Midbrain (tissue), 1 donor: ENCODE results near the gene GAPT.

ENCODE experiments used
- DNase-seq: peaks from one replicate; lab custom pipeline; 2025; lab: John Stamatoyannopoulos, UW

GAPT gene

GRCh38 chr5:58491216-58491892 lies at the start of gene GAPT:
GAPT (plus strand) TSS chr5:58491435; CDS start chr5:58494537, 3,102 bp downstream.
- no peak for DNase-seq

GRCh38 chr5:58444805-58445204 lies 46.4 kb upstream of the GAPT start:
- no peak for DNase-seq

GRCh38 chr5:58446024-58446423 lies 45.2 kb upstream of the GAPT start:
- no peak for DNase-seq

GRCh38 chr5:58447226-58447625 lies 44.0 kb upstream of the GAPT start:
- DNase-seq = no peak

- no peak for DNase-seq
Observed at GRCh38 chr5:58450018-58450417, 41.2 kb upstream of the GAPT start.

- DNase-seq = no peak
Observed at GRCh38 chr5:58450811-58451629, 40.2 kb upstream of the GAPT start.

GRCh38 chr5:58451732-58452565 lies 39.3 kb upstream of the GAPT start:
- no peak for DNase-seq

- no peak for DNase-seq
Observed at GRCh38 chr5:58452566-58453258, 38.5 kb upstream of the GAPT start.

- no peak for DNase-seq
Observed at GRCh38 chr5:58453306-58453705, 37.9 kb upstream of the GAPT start.

- no peak for DNase-seq
Observed at GRCh38 chr5:58454025-58454424, 37.2 kb upstream of the GAPT start.

- no peak for DNase-seq
Observed at GRCh38 chr5:58455066-58455465, 36.2 kb upstream of the GAPT start.

- no peak for DNase-seq
Observed at GRCh38 chr5:58455480-58455879, 35.8 kb upstream of the GAPT start.

GRCh38 chr5:58456026-58456425 lies 35.2 kb upstream of the GAPT start:
- DNase-seq = no peak

- no peak for DNase-seq
Observed at GRCh38 chr5:58456486-58456885, 34.7 kb upstream of the GAPT start.

GRCh38 chr5:58457050-58457449 lies 34.2 kb upstream of the GAPT start:
- DNase-seq = no peak

- no peak for DNase-seq
Observed at GRCh38 chr5:58458141-58458742, 33.0 kb upstream of the GAPT start.

GRCh38 chr5:58458743-58459145 lies 32.5 kb upstream of the GAPT start:
- peak; percentile 50 for DNase-seq

GRCh38 chr5:58459146-58460001 lies 31.9 kb upstream of the GAPT start:
- DNase-seq = peak; percentile 50

- peak; percentile 97 for DNase-seq
Observed at GRCh38 chr5:58460002-58460731, 31.1 kb upstream of the GAPT start, which contains the start of gene PLK2. PLK2 (minus strand) TSS chr5:58460086; CDS start chr5:58459959, 127 bp downstream.
